ENCODE measurements around the gene APH1B.
"Not testable (repeated sequence)": the region's sequence is repeated elsewhere in the genome, so short reads cannot be mapped to it uniquely, and the experiment has no call there.

APH1B gene

GRCh38 chr15:63299943-63300575 is 22.7 kb downstream of the APH1B start:
- no peak for DNase-seq (ENCODE audit: low spot score)

GRCh38 chr15:63301088-63301487 is 23.7 kb downstream of the APH1B start:
- no peak for DNase-seq (ENCODE audit: low spot score)

DNA sequence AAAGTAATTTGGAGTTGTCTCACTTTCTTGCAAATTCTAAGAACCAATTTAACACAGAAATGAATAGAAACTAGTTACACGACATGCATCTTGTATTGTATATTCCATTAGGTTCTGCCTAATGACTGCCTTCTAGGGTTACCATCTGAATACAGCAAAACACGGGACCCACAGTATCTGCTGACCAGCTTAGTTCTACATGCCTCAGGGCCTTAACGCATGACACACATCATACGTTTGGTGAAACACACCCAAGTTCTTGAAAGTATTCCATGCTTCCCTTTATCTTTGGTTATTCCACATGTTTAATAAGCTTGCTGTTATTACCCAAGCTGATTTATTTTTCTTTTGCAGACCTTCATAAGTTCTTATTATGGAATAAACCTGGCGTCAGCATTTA is 27.9 kb downstream of the APH1B start:
- no peak for DNase-seq (ENCODE audit: low spot score)

GRCh38 chr15:63306492-63307073 is 29.2 kb downstream of the APH1B start:
- DNase-seq (ENCODE audit: low spot score) = no peak

GRCh38 chr15:63308491-63308890 is 31.1 kb downstream of the APH1B start:
- no peak for DNase-seq (ENCODE audit: low spot score)

GRCh38 chr15:63308947-63309346 is 31.5 kb downstream of the APH1B start:
- DNase-seq (ENCODE audit: low spot score) = no peak

GRCh38 chr15:63310646-63311045 is 33.2 kb downstream of the APH1B start:
- DNase-seq (ENCODE audit: low spot score) = no peak

- DNase-seq (ENCODE audit: low spot score) = no peak
Measured at GRCh38 chr15:63312286-63312685, 34.9 kb downstream of the APH1B start.

DNA sequence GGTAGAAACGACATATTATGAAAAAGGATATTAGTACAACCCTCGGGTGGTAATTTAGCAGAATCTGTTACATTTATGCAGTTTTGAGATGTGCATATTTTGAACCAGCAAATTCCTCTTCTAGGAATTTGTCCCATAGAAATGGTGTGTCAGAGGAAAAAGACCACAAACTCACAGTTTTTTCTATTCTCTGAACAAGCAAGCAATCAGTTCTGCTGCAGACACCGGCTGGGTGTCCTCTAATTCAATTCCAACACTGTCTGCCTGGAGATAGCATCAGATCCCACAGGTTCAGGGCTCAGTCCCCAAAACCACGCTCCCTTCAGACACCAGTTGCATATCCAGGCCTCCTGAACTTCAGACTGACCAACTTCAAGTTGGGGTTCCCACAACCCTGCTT is 36.4 kb downstream of the APH1B start:
- no peak for DNase-seq (ENCODE audit: low spot score)

GRCh38 chr15:63314409-63314808 is 37.0 kb downstream of the APH1B start:
- no peak for DNase-seq (ENCODE audit: low spot score)

GRCh38 chr15:63318344-63318743 is 40.9 kb downstream of the APH1B start:
- DNase-seq (ENCODE audit: low spot score) = no peak

GRCh38 chr15:63319065-63319464 is 41.7 kb downstream of the APH1B start:
- no peak for DNase-seq (ENCODE audit: low spot score)

GRCh38 chr15:63320446-63320845 is 43.0 kb downstream of the APH1B start:
- DNase-seq (ENCODE audit: low spot score) = not testable (repeated sequence)

GRCh38 chr15:63320981-63321380 is 43.6 kb downstream of the APH1B start:
- DNase-seq (ENCODE audit: low spot score) = not testable (repeated sequence)

DNA sequence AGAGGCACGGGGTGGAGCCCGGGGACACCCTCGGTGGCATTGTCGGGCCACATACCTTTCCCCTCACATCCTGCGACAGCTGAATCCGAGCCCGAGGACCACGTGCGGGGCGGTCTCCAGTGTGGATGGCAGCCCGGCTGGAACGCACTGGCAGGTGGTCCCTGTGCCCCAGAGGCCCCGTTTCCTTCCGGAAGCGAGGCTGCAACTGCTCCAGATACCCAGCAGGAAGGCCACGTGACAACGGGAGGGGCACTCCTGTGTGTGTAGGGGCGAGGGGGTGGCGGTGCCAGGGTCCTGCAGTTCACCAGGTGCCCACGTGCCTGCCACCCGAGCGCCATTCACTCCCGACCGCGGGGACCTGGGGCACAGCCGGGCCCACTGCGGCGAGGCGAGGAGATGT is 44.1 kb downstream of the APH1B start:
- no peak for DNase-seq (ENCODE audit: low spot score)

DNA sequence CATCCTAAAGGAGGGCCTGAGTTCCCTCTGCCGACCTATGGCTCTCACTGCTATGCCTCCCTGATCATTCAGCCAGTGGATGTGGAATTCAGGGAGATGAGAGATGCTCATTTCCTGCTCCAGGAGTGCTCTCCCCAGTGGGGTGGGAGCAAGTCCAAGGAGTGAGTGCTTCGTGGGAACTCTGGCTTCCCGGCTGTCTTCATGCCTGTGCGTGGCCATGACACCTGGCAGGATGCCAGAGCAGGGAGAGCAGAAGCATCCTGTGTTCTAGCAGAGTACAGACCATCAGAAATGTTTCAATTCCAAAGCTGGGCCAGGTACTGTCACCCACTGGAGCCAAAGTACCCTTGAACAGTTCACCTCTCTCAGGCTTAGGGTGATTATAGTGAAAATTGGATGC is 45.1 kb downstream of the APH1B start:
- DNase-seq (ENCODE audit: low spot score) = no peak

DNA sequence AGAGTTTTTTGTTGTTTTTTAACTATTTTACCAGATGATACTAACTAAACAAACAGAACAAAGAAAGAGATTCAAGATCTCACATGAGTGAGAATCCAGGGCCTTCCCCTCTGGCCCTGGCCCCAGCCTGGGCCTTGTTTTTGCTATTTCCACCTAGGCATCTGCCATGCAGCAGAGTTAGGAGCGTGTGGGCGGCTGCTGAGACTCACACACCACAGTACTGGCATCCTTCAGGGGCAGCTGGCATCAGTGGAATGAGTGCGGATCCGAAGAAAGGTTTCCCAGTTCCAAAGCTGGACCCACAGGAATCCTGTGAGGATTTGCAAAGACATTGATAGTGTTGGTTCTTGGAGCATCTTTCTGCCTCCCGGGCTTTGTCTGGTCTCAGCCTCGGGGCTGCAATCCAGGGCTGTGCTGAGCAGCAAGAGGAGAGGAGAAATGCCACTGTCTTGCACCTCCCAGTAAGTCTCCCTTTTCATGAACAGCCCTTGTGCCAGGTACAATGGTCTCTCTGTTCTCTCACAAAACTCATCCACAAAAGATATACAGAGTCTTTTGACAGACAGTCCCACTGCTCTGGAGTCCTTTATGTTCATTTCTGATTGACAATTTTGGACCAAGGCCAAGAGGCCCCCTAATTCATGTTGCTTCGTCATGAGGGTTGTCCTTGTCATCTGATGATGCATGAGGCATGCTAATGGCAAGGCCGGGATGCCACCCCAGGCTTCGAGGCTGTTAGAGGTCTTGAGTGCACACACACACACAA is 46.6 kb downstream of the APH1B start:
- peak; percentile 91 for DNase-seq (ENCODE audit: low spot score)

- DNase-seq (ENCODE audit: low spot score) = no peak
Measured at GRCh38 chr15:63324770-63325169, 47.4 kb downstream of the APH1B start.

GRCh38 chr15:63327648-63328421 is 50.4 kb downstream of the APH1B start:
- no peak for DNase-seq (ENCODE audit: low spot score)

DNA sequence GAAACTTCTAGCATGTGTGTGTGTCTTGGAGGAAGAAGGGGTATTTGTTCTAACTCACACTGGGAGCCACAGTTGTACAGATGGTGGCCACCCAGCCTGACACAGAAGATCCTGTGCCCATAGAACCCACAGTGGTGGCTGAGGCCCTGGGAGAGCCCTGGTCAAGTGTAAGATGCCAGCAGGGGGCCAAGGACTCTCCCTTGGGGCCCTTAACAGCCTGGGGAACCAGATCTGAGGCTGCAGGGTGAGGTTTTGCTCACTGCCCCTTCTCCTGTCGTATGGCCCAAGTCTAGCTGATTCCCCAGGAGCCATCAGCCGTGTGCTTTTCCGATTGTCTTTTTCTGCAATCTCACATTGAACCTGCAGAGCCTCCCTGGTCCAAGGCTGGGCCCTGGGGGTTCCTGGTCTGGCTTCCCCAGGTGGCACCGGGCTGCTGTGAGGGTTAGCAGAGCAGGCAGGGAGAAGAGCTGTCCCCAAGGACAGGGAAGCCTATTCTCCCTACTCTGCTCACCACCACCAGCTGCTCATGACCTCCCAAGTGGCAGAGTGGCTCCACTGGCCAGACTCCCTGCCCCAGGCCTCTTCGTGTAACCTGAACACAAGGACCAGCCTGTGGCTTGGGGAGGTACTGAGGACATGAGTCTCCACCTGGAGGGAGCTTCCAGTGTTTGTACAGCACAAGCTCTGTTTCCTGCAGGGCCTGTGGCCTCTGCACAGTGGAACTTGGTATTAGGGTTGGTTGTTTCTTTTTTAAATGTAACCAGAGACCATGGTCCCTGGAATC is 52.4 kb downstream of the APH1B start:
- no peak for DNase-seq (ENCODE audit: low spot score)

DNA sequence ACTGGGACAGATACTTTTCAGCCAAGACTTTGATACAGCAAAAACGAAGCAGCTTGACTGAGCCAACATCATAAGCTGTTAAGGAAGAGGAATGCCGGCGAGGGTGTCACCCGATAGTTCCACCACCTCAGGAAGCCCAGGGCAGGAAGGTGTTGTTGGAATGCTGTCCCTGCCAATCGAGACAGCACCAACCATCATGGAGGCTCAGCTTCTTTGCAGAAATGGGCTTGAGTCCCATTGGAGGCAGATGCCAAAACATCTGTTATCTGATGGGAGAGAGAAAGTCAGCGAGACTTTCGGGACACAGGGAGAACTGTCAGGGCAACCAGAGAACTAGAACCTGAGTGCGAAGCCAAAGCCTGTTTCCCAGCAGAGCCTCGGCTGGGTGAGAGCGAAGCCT is 53.5 kb downstream of the APH1B start:
- DNase-seq (ENCODE audit: low spot score) = no peak

DNA sequence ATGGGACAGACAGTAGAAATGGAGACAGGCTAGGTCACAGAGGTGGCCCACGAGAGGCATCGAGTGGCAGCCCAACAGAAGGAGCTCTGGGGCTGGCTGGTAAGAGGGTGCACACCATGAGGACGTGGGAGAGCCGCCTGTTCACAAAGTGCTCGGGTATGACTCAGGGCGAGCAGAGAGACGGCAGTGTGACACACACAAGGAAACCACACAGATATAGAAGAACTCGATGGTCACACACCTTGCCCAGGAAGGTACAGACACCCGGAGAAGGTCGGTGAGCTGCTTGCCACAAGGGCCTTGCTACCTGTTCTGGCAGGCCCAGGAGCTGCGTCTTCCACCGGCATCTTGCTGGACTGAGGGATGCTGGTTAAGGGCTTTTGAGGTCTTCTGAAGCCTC is 54.1 kb downstream of the APH1B start:
- no peak for DNase-seq (ENCODE audit: low spot score)

Data from COLO829 (cell line).